SH-SY5Y (cell line): Measurements from ENCODE around the gene GSTA5.

ENCODE experiments used
- GATA2 ChIP-seq: IDR thresholded peaks from 2 replicates; pipeline ENCODE4 v1.6.1; 2011; ENCODE audit warnings: mild to moderate bottlenecking, low read depth, low read length
- GATA3 ChIP-seq: IDR thresholded peaks from 2 replicates; pipeline ENCODE4 v1.6.1; 2011; ENCODE audit warnings: low read depth, mild to moderate bottlenecking, low read length, moderate library complexity

DNA sequence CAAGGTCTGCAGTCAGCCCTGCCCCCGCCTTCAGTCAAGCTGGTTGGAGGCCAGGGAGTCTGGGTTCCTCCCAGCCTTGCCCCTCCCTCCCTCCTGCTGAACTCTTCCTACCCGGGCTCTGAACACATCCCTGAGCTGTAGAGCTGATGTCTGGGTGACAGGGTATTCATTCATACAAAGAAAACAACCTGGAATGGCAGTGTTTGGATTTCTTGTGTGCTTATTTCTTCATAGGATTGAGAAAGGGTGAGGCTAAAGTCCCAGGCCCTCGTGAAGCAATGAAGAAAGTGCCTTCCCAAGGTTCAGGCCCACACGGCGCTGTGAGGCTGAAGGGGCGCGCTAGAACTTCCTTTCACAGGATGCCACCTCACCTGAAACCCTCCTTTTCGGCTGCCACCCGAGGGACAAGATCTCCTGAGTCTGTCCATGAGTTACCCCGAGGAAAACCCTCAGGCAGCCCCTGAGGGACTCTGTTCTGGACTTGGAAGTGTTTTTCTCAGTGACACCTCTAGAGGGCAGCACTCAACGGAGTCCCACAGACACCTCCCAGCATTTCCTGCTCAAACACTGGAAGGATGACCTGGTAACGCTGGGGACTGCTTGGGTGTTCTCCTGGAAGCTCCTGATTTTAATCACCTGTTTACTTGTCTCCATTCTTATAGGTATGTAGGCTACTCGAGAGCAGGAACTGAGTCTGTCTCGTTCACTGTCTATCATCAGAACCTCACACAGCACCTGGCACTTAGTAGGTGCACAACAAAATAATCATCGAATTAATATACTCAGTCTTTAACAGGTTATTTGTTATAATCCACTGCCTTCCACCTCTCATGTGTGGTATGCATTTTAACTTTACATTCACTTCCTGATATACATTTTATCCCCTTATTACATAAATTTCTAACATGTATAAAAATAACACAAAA lies 25.2 kb downstream of the GSTA5 start:
- TF ChIP-seq GATA2 (no peak), GATA3 (no peak)
